Cerebellar nuclear complex (tissue), 1 donor: Measurements from ENCODE around the gene SPEN.
"Not testable (repeated sequence)": the region's sequence is repeated elsewhere in the genome, so short reads cannot be mapped to it uniquely, and the experiment has no call there.

Experiments
- DNase-seq, 2 experiments: peaks; one replicate each; lab custom pipeline; 2025; lab: John Stamatoyannopoulos, UW

SPEN gene

GRCh38 chr1:15834406-15835204 is 12.9 kb upstream of the SPEN start:
- peak in 1 of 2 experiments; percentile 36 for DNase-seq

- no peak for DNase-seq
These were observed 12.2 kb upstream of the SPEN start for GRCh38 chr1:15835205-15835740.

- DNase-seq: peak; percentile 73 to 96
These were observed 11.6 kb upstream of the SPEN start for GRCh38 chr1:15835741-15836510.

DNA sequence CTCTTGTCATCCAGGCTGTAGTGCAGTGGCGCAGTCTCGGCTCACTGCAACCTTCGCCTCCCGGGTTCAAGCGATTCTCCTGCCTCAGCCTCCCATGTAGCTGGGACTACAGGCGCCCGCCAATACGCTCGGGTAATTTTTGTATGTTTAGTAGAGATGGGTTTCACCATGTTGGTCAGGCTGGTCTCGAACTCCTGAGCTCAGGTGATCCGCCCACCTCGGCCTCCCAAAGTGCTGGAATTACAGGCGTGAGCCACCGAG is 11.1 kb upstream of the SPEN start:
- DNase-seq: not testable (repeated sequence)

- DNase-seq: no peak
These were observed 10.5 kb upstream of the SPEN start for GRCh38 chr1:15836772-15837669.

DNA sequence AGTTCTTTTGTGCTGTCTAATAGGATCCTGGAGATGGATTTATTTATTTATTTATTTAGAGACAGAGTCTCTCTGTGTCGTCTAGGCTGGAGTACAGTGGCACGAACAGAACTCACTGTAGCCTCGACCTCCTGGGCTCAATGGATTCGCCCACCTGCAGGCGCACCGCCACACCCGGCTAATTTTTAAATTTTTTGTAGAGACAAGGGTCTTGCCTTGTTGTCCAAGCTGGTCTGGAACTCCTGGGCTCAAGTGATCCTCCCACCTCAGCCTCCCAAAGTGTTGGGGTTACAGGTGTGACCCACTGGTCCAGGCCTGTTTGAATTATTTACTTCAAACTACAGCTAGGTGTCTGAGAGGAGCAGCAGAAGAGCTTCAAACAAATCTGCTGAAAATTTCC is 9.6 kb upstream of the SPEN start:
- DNase-seq: no peak

GRCh38 chr1:15838721-15839120 is 8.8 kb upstream of the SPEN start:
- DNase-seq: no peak

- peak in 1 of 2 experiments; percentile 41 for DNase-seq
These were observed 3.5 kb upstream of the SPEN start for GRCh38 chr1:15843826-15844572.

DNA sequence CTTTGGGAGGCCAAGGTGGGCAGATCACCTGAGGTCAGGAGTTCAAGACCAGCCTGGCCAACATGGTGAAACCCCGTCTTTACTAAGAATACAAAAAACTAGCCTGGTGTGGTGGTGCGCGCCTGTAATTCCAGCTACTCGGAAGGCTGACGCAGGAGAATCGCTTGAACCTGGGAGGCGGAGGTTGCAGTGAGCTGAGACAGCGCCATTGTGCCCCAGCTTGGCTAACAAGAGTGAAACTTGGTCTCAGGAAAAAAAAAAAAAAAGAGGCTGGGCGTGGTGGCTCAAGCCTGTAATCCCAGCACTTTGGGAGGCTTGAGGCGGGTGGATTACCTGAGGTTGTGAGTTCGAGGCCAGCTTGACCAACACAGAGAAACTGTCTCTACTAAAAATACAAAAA is 1.5 kb upstream of the SPEN start:
- DNase-seq: not testable (repeated sequence)

DNA sequence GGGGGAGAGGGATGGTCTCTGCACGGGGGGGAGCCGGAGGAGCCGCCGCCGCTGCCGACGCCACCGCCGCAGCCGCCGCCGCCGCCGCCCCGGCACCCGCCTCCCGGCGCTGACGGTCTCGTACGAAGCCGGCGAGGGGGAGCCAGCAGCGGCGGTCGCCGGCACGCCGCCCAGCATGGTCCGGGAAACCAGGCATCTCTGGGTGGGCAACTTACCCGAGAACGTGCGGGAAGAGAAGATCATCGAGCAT is 311 bp downstream of the SPEN start:
- DNase-seq: no peak

DNA sequence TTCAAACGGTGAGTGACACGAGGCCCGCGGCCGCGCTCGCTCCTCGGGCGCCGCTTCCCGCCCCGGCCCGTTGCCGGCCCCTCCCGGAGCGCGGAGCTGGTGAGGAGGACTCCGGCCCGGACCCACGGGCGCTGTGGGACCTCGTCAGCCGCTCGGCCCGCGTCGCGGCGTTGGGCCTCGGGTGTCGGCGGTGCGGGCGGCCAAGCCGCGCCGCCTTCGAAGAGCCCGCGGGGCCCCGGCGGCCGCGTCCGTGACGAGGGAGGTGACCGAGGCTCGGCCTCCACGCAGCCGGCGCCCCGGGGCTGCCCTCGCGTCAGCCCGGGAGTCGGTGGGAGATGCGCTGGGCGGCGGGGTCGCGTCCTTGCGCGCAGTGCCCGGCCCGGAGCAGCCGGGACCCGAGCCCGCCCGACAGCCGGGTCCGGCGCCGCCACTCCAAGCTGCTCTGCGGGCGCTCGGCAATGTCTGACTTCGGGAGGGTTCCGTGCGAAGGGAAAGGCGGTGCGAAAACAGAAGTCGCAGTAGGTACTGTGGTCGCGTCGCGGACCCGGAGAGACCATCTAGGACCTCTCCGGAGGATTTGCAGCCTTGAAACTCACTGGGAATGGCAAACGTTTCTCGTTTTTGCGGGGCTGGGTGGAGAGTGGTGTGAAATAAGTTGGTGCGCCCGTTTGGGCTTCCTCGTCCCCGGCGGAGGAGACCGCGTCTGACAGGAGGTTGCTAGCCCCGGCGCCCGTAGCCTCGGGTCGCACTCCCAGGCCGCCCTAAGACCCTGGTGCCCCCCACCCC is 829 bp downstream of the SPEN start:
- no peak for DNase-seq

- DNase-seq: peak; percentile 18 to 65
These were observed 1.6 kb downstream of the SPEN start for GRCh38 chr1:15848929-15849774.

DNA sequence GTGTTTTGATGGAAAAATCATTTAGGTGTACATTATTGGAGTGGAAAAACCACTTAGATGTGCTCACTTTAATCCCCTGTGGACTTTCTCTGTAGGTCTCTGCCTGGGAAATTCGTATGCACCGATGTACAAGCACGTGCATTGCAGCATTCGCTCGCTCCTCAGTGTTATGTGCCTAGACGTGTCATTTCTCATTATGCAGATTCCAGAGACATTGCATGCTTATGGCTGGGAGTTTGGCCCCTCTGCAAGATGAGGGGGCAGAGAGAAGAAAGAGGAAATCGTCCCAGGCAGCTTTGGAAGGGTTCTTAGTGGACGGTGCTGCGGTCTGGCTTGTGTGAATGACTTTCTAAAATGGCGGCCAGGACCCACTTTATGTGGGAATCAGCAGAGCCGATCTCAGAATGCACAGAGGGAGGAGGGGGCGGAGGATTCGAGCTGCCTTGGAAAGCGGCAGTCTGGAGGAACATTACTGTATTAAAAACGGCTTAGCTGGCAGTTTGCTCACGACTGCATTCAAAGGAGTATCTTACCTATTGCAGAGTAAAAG is 2.3 kb downstream of the SPEN start:
- DNase-seq: no peak

- no peak for DNase-seq
These were observed 3.0 kb downstream of the SPEN start for GRCh38 chr1:15850471-15851001.

- no peak for DNase-seq
These were observed 3.9 kb downstream of the SPEN start for GRCh38 chr1:15851210-15852035.

DNA sequence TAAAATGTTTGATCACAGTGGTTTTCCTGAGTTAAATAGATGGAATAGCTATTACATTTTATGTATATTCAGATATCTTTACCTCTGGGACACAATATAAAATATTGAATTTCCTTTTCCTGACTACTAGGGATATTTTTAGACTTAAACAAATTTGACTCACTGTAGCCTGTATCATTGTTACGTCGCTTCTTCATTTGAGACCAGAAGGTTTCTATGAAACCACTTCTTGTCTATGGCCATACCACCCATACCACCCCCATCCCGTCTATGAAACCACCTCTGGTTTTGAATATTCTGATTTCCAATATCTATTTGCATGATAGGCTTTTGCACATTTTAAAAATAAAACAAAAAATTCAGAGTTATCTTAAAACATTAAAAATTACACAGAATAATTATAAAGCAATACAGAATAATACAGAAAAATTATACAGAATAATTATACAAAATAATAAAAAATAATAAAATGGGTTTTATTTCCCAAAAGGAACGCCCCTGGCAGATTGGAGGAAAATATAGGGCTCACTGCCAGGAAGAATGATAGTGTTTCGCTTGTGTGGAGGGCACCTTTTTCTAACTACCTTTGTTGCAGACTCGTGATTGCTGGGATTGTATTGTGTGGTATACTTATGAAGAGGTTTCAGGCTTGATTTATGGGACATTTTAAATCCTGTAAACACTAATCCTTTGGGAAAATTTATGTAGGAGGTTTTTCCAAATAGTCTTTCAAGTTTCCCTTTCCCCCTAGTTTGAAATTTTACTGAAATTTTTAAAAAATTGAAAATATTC is 4.7 kb downstream of the SPEN start:
- DNase-seq: no peak

DNA sequence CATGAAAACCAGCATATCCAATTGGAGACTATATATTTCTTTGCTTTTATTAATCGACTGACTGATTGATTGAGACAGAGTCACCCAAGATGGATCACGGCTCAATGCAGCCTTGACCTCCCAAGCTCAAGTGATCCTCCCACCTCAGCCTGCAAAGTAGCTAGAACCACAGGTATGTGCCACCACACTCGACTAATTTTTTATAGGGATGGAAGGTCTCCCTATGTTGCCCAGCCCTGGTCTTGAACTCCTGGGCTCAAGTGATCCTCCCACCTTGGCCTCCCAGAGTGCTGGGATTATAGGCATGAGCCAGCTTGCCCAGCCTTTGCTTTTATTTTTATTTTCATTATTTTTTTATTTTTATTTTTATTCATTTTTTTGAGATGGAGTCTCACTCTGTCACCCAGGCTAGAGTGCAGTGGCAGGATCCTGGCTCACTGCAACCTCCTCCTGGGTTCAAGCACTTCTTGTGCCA is 5.4 kb downstream of the SPEN start:
- DNase-seq: no peak

- DNase-seq: no peak
These were observed 9.4 kb downstream of the SPEN start for GRCh38 chr1:15856888-15857287.
